GM12801 (cell line): ENCODE measurements around the gene TGIF2.

Experiments used
- CTCF ChIP-seq: IDR thresholded peaks from one replicate; pipeline ENCODE4 v1.5.1; 2011; ENCODE audit warnings: control low read depth; ENCODE audit not compliant: insufficient read length; ENCODE audit errors: extremely low read depth

TGIF2 gene

GRCh38 chr20:36543184-36544133, 29.9 kb upstream of the TGIF2 start:
- TF ChIP-seq CTCF: no peak

- no peak for TF ChIP-seq CTCF
These were observed 29.0 kb upstream of the TGIF2 start for GRCh38 chr20:36544134-36545018.

GRCh38 chr20:36546111-36546736, 27.2 kb upstream of the TGIF2 start:
- TF ChIP-seq CTCF: no peak

- no peak for TF ChIP-seq CTCF
These were observed 26.0 kb upstream of the TGIF2 start for GRCh38 chr20:36547186-36548005.

- no peak for TF ChIP-seq CTCF
These were observed 25.4 kb upstream of the TGIF2 start for GRCh38 chr20:36548006-36548315.

- TF ChIP-seq CTCF: no peak
These were observed 24.4 kb upstream of the TGIF2 start for GRCh38 chr20:36548704-36549627.
